Aorta (tissue), 5 donors: Measurements from ENCODE around the gene TACO1. TPM values are rescaled to one million over a fixed set of nuclear protein-coding genes. Genes with fewer than 3 reads are reported as not detected.

Source experiments
- ATAC-seq: fragments of 200-7000 bp; cut with Tn5 transposase; one replicate; pipeline ENCODE4 v1.9.1; 2022; ENCODE audit warnings: moderate library complexity; ENCODE audit not compliant: low FRiP score
- DNase-seq, 2 donors: peaks; one replicate each; pipeline ENCODE4 v3.0.0-alpha.2; 2020
- H3K27ac ChIP-seq, 2 donors: one replicate each; pipeline ENCODE4 v1.5.1; 2013; ENCODE audit warnings: low read length in 2 of 2, mild to moderate bottlenecking in 2 of 2, moderate library complexity in 2 of 2, control low read depth in 1 of 2, inconsistent platforms in 1 of 2, low read depth in 1 of 2
- H3K27me3 ChIP-seq, 2 donors: one replicate each; pipeline ENCODE4 v1.6.1; 2013; ENCODE audit warnings: control low read depth in 1 of 2, low read length in 1 of 2, mild to moderate bottlenecking in 1 of 2, moderate library complexity in 1 of 2; ENCODE audit not compliant: insufficient read depth in 2 of 2, control insufficient read depth in 1 of 2
- H3K36me3 ChIP-seq, 2 donors: one replicate each; pipeline ENCODE4 v1.6.1; 2013; ENCODE audit warnings: control low read depth in 1 of 2, low read length in 1 of 2, mild to moderate bottlenecking in 1 of 2; ENCODE audit not compliant: insufficient read depth in 2 of 2, control insufficient read depth in 1 of 2
- H3K4me1 ChIP-seq, 2 donors: one replicate each; pipeline ENCODE4 v1.6.1; 2013; ENCODE audit warnings: low read length in 2 of 2, control low read depth in 1 of 2, mild to moderate bottlenecking in 1 of 2, moderate library complexity in 1 of 2; ENCODE audit not compliant: insufficient read depth in 2 of 2, control insufficient read depth in 1 of 2
- H3K4me3 ChIP-seq, 2 donors: one replicate each; pipeline ENCODE4 v1.5.1; 2013; ENCODE audit warnings: low read length in 2 of 2, control low read depth in 1 of 2, mild to moderate bottlenecking in 1 of 2
- H3K9me3 ChIP-seq: one replicate; pipeline ENCODE4 v1.6.1; 2013; ENCODE audit warnings: mild to moderate bottlenecking, low read length; ENCODE audit not compliant: control insufficient read depth
- whole genome bisulfite sequencing, 2 donors: extraction: QIAGEN DNeasy Blood & Tissue Kit; methylation state at CpG; one replicate each; pipeline ENCODE4 v1.1.7; 2013; 5-methylcytosine and 5-hydroxymethylcytosine counted together
- intact Hi-C, 2 donors: fragments of 100-400 bp; cut with DNase I; formaldehyde crosslinking; loops; one replicate each; pipeline versions ENCODE4 v1.14.2 to v1.15.0; 2022
- long read RNA-seq, 2 donors: library from polyadenylated mRNA; unstranded; transcript quantifications; one replicate each; pipeline ENCODE4 v2.0.0, GENCODE V29; 2020 to 2021
- polyA plus RNA-seq, 2 donors: library from polyadenylated mRNA; stranded (reverse); fragments of 200-250 nt; gene quantifications; one replicate each; pipeline ENCODE4 v1.2.3, GENCODE V29; 2013
- total RNA-seq, 2 donors: library from RNA; stranded (reverse); fragmentation: NEBNext Ultra II Directional; extraction: Animal tissue kit (Norgen Biotek cat#: 25700); gene quantifications; one replicate each; pipeline ENCODE4 v1.2.1, GENCODE V29; 2021
- donor health status: healthy with polysubstance abuse.
- donor health status: Bipolar disorder and iron deficiency.
- donor health status: DM: no; HTN: no; CAD: no.
- donor health status: DM: no; HTN: no; CAD: no.
- donor health status: DM: yes; HTN: yes; CAD: no.

TACO1 gene
- total RNA-seq (10 to 100 TPM; 10.8 to 11.0 TPM), polyA plus RNA-seq (10 to 100 TPM; 13.1 to 17.5 TPM)
- long read RNA-seq, donor 1, transcript TACO1-201 (5 exons, 1,469 nt) = major isoform, 34 of 38 reads
- long read RNA-seq, donor 1, partial matches to known transcripts = 1 of 38 reads
- long read RNA-seq, donor 1, other reads (novel, unspliced or antisense) = 2 of 38 reads
- long read RNA-seq, donor 2, transcript TACO1-201 (5 exons, 1,469 nt) = major isoform, 7 of 7 reads
- long read RNA-seq, donor 2, partial matches to known transcripts = 0 of 7 reads
- long read RNA-seq, donor 2, other reads (novel, unspliced or antisense) = 0 of 7 reads

DNA sequence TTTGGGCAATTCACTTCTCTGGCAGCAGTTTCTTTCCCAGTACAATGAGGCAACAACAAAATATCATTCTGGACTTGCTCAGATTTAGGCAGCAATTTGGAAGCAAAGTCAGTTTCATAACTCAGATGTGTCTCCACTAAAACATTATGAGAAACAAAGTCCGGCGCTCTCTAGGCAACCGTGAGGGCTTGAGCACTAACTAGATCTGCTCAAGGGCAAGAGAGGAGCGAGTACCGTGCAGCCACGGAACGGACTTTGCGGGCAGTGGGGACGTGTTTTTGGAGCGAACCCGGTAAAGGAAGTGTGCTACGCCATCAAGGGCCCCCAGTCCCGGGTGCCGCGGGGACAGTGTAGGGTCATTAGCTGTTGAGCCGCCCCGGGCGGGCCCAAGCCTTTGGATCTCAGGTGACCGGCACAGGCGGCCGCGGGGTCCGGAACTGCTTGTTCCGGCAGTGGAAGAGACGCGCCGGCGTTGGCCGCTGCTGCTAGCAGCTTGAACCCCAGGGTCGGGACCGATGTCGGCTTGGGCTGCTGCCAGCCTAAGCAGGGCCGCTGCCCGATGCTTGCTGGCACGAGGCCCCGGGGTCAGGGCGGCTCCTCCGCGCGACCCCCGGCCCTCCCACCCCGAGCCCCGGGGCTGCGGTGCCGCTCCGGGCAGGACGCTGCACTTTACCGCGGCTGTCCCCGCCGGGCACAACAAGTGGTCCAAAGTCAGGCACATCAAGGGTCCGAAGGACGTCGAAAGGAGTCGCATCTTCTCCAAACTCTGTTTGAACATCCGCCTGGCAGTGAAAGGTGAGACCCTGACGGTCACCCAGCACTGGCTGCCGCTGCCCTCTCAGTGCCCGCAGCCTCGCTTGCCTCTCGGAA lies at the start of gene TACO1:
Gene TACO1, plus strand, starts transcription at position 327 of the 870 bp plus-strand sequence. Its CDS starts 189 bp downstream, at position 516.
- ATAC-seq (peak; percentile 97), DNase-seq (peak; percentile 87 to 92)
- H3K36me3 ChIP-seq = peaks cover 0 to 4% of the 10 kb centered on the region in 2 donors
- 0 to 1% methylated on average over 51 to 61 of the region's 61 CpGs for WGBS, 2 donors
- no peaks in the 10 kb centered on the region for H3K9me3 ChIP-seq
- intact Hi-C loops = loop anchor here in 1 of 2 donors (5.0 kb wide), 1 partner anchor 49 kb away; the partner anchor contains the start of gene DCAF7
- H3K4me3 ChIP-seq = peak within 1 kb of the TSS; percentile 67 to 88
- no peaks in the 10 kb centered on the region for H3K4me1 ChIP-seq
- H3K27me3 ChIP-seq = no peaks in the 10 kb centered on the region
- peak within 1 kb of the TSS; percentile 7 to 68 for H3K27ac ChIP-seq

DNA sequence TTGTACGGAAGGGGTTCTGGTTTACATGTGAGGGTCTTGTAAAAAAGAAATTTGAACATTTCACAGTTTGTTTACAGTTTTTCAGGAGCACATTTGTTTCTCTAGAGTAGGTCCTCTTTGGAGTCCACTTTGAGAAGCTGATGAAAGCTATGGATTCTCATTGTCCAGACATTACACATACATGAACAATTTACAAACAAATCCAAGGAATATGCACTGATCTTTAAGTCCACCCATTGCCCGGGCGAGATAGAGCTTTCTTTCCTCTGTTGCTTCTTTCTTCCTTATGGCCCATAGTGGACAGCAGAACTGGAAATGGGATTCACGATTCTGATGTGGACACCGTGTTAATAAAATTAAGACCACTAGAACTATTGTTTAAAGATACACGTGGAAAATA lies 48.5 kb upstream of the TACO1 start:
- Histone ChIP-seq H3K27me3 (no peaks in the 10 kb centered on the region), H3K27ac (no peak overlapping the region), H3K36me3 (no peaks in the 10 kb centered on the region), H3K4me1 (peaks cover 3 to 9% of the 10 kb centered on the region in 2 donors), H3K4me3 (peak overlapping the region in 1 of 2 donors; percentile 99), H3K9me3 (no peaks in the 10 kb centered on the region)
- ATAC-seq (no peak), DNase-seq (no peak)
- intact Hi-C loops = loop anchor here in 1 of 2 donors (5.0 kb wide), 1 partner anchor 50 kb away; the partner anchor contains the start of gene TACO1
- 50 to 53% methylated on average over 6 of the region's 6 CpGs for WGBS, 2 donors

DNA sequence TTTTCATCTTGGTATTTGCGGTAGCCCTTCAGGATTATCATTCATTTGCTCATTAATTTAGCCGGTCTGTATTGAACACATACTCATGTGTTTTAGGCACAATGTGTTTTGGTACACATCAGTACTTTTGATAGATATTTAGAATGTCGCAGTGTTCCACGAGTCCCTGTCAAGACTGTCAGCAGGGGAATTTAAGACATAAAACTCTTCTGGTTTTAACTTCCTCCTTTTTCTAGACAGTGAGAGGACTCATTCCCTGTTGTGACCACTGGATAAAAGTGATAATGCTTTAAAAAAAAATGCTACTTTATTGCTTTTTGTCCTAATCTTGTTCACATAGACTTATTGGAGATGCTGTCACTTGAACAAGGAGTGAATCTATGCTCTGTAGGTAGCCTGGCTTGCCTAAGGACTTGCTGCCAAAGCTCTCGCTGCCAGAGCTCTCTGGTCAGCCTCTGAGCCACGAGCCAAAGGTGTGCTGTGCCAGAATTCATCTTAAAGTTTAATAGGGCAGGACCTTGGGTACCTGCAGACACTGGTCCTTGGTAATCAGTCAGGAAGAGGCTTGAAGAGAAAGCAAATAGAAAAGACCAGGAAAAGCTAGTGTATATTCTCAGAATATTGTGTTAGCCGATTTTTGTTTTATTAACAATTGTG lies 45.1 kb upstream of the TACO1 start:
- Histone ChIP-seq H3K27ac (no peak overlapping the region), H3K4me3 (no peak overlapping the region), H3K36me3 (no peaks in the 10 kb centered on the region), H3K27me3 (no peaks in the 10 kb centered on the region), H3K4me1 (peaks cover 2 to 9% of the 10 kb centered on the region in 2 donors), H3K9me3 (no peaks in the 10 kb centered on the region)
- no peak for ATAC-seq
- WGBS, 2 donors = 47 to 58% methylated on average over 7 of the region's 7 CpGs
- no peak for DNase-seq
- intact Hi-C loops = no loop called here

DNA sequence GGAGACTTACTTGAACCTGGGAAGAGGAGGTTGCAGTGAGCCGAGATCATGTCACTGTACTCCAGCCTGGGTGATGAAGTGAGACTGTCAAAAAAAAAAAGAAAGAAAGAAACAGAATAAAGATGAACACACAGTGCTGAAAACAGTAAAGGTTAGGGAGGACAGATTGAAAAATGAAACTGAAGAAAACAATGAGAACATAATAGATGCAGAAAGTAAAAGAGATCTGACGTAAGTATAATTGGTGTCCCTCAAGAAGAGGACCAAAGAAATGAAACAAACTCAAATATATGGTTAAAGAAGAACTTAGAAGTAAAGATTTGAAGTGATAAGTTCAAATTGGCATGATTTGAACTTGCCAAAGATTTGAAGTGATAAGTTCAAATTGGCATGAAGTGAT lies 43.3 kb upstream of the TACO1 start:
- WGBS, 2 donors = 96 to 98% methylated on average over 2 of the region's 2 CpGs
- no peak for ATAC-seq
- no peaks in the 10 kb centered on the region for H3K27me3 ChIP-seq
- H3K4me3 ChIP-seq = no peak overlapping the region
- intact Hi-C loops = no loop called here
- H3K36me3 ChIP-seq = no peaks in the 10 kb centered on the region
- no peak for DNase-seq
- peaks cover 2 to 6% of the 10 kb centered on the region in 2 donors for H3K4me1 ChIP-seq
- no peaks in the 10 kb centered on the region for H3K9me3 ChIP-seq
- no peak overlapping the region for H3K27ac ChIP-seq

DNA sequence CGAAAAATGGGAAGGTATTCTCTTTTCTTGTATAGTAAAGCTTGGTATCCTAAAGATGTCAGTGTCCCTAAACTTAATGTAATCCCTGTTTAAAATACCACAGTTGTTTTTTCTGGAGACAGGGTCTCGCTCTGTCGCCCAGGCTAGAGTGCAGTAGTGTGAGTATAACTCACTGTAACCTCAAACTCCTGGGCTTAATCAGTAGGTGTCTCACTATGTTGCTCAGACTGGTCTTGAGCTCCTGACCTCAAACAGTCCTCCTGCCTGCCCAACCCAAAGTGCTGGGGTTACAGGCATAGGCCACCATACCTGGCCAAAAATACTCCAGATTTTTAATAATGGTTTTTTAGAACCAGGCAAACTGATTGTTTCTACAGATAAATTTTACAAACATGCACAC lies 42.3 kb upstream of the TACO1 start:
- intact Hi-C loops = no loop called here
- Histone ChIP-seq H3K4me3 (no peak overlapping the region), H3K36me3 (no peaks in the 10 kb centered on the region), H3K9me3 (no peaks in the 10 kb centered on the region), H3K27ac (no peak overlapping the region), H3K4me1 (peaks cover 0 to 2% of the 10 kb centered on the region in 2 donors), H3K27me3 (no peaks in the 10 kb centered on the region)
- 85 to 87% methylated on average over 3 of the region's 3 CpGs for WGBS, 2 donors
- ATAC-seq (no peak), DNase-seq (no peak)

DNA sequence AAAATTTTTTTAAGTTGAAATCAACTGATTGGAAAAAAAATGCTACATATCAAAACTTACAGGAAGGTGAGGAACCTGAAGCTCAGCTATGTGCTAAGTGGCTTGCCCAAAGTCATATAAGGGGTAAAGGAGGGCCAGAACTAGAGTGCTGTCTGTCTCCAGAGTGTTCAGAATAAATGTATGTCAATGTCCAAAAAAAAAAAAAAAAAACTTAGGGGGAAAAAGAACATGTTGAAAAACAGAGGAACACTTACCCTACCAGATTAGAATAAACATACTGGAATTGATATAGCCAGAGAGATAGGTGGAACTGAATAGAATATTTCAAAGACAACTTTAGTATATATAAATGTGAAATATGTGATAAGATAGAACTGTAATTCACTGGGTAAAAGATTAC lies 38.9 kb upstream of the TACO1 start:
- no peak for DNase-seq
- Histone ChIP-seq H3K27me3 (no peaks in the 10 kb centered on the region), H3K4me1 (no peaks in the 10 kb centered on the region), H3K27ac (no peak overlapping the region), H3K9me3 (no peaks in the 10 kb centered on the region), H3K36me3 (no peaks in the 10 kb centered on the region), H3K4me3 (no peak overlapping the region)
- intact Hi-C loops = no loop called here
- no peak for ATAC-seq

DNA sequence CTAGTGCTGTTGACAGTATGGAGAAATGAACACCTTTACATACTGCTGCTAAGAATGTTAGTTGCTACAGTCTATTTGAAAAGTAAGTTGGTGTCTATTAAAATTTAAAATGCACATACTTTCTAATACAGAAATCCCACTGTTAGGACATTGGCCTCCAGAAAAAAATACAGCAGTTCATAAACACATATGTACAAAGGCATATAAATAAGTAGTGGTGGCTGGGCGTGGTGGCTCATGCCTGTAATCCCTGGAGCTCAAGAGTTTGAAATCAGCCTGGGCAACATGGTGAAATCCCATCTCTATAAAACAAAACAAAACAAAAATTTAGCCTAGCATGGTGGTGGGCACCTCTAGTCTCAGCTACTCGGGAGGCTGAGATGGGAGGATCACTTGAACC lies 37.4 kb upstream of the TACO1 start:
- Histone ChIP-seq H3K27ac (no peak overlapping the region), H3K4me1 (no peaks in the 10 kb centered on the region), H3K27me3 (no peaks in the 10 kb centered on the region), H3K36me3 (no peaks in the 10 kb centered on the region), H3K9me3 (no peaks in the 10 kb centered on the region), H3K4me3 (no peak overlapping the region)
- WGBS, 2 donors = 94 to 97% methylated on average over 2 of the region's 2 CpGs
- intact Hi-C loops = no loop called here
- DNase-seq (no peak), ATAC-seq (no peak)

DNA sequence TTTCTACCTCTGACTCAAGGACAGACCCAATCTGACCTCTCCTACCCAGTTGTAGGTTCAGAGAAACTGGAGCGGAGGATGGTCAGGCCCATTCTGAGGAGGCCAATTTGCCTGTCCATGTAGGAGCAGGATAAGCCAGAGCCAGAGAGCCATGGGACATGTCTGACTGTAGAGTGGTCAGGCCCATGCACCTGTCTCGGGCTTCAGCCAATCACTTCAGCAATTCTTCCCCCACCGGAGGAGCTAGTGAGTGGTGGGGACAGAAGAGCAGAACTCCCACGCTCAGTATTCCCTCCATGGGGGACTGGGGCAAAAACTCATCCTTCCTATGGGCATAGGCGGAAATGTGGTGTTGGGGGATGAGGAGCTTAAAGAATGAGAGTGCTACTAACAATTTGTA lies 36.1 kb upstream of the TACO1 start:
- intact Hi-C loops = no loop called here
- Histone ChIP-seq H3K27me3 (no peaks in the 10 kb centered on the region), H3K36me3 (peaks cover 3% of the 10 kb centered on the region in 2 donors), H3K9me3 (no peaks in the 10 kb centered on the region), H3K4me3 (no peak overlapping the region), H3K4me1 (no peaks in the 10 kb centered on the region), H3K27ac (no peak overlapping the region)
- no peak for ATAC-seq
- 95 to 99% methylated on average over 5 of the region's 5 CpGs for WGBS, 2 donors
- no peak for DNase-seq
